SU-DHL-6 (cell line): ENCODE measurements around the gene YKT6.

Experiments used
- H2AFZ ChIP-seq: fragments of 200-600 bp; sonication (generic); 2 replicates; pipeline ENCODE4 v1.6.1; 2014; ENCODE audit warnings: low read depth, mild to moderate bottlenecking, moderate library complexity, mixed read lengths, antibody characterized with exemption, low read length; ENCODE audit not compliant: severe bottlenecking
- H3F3A ChIP-seq: fragments of 200-600 bp; shearing (Covaris generic); 2 replicates; pipeline ENCODE4 v1.6.0; 2016; ENCODE audit warnings: antibody characterized with exemption, mild to moderate bottlenecking; ENCODE audit not compliant: insufficient read depth
- H3K27ac ChIP-seq: fragments of 200-600 bp; sonication (generic); 2 replicates; pipeline ENCODE4 v1.5.1; 2016; ENCODE audit warnings: low read depth, mild to moderate bottlenecking, low read length, moderate library complexity, mixed read lengths
- H3K27me3 ChIP-seq: fragments of 200-600 bp; sonication (generic), shearing (Covaris generic); 2 replicates; pipeline ENCODE4 v1.6.0; 2014; ENCODE audit warnings: mild to moderate bottlenecking, low read length
- H3K36me3 ChIP-seq: fragments of 200-600 bp; sonication (generic); 2 replicates; pipeline ENCODE4 v1.6.1; 2014; ENCODE audit warnings: mild to moderate bottlenecking, low read length, mixed read lengths
- H3K4me2 ChIP-seq: fragments of 300-600, 200-600 bp; shearing (Covaris generic), sonication (generic); 2 replicates; pipeline ENCODE4 v1.6.0; 2014; ENCODE audit warnings: low read length, low read depth, mild to moderate bottlenecking; ENCODE audit not compliant: poor library complexity, severe bottlenecking
- H3K4me3 ChIP-seq: fragments of 200-600 bp; sonication (generic); 2 replicates; pipeline ENCODE4 v1.5.1; 2014; ENCODE audit warnings: antibody characterized with exemption, low read length, mild to moderate bottlenecking, mixed read lengths; ENCODE audit not compliant: insufficient read depth, poor library complexity, severe bottlenecking
- H3K79me2 ChIP-seq: fragments of 200-600 bp; sonication (generic); 2 replicates; pipeline ENCODE4 v1.6.1; 2014; ENCODE audit warnings: mild to moderate bottlenecking, low read length, moderate library complexity; ENCODE audit not compliant: insufficient read depth
- H3K9ac ChIP-seq: fragments of 200-600 bp; sonication (generic); 2 replicates; pipeline ENCODE4 v1.7.0; 2014; ENCODE audit warnings: mild to moderate bottlenecking, low read length
- H3K9me2 ChIP-seq: fragments of 200-600 bp; sonication (generic); replicated peaks from 2 replicates; pipeline ENCODE4 v1.6.1; 2014; ENCODE audit warnings: low read length; ENCODE audit not compliant: insufficient read depth
- H3K9me3 ChIP-seq: fragments of 200-600 bp; sonication (generic); 2 replicates; pipeline ENCODE4 v1.6.1; 2014; ENCODE audit warnings: low read length, mixed read lengths; ENCODE audit not compliant: insufficient read depth
- H4K20me1 ChIP-seq: fragments of 200-600 bp; sonication (generic); 2 replicates; pipeline ENCODE4 v1.6.1; 2014; ENCODE audit warnings: low read depth, mild to moderate bottlenecking, antibody characterized with exemption, low read length, moderate library complexity, mixed read lengths
- CTCF ChIP-seq: fragments of 200-600 bp; sonication (generic); IDR thresholded peaks from one replicate; pipeline ENCODE4 v1.5.1; 2017; ENCODE audit warnings: antibody characterized with exemption, mild to moderate bottlenecking, low read length, moderate library complexity; ENCODE audit not compliant: insufficient read depth, poor library complexity, severe bottlenecking
- EZH2phosphoT487 ChIP-seq: fragments of 200-600 bp; sonication (generic), shearing (Covaris generic); conservative IDR thresholded peaks from 2 replicates; pipeline ENCODE4 v1.6.1; 2018; ENCODE audit warnings: mild to moderate bottlenecking, antibody characterized with exemption, low read length, moderate library complexity, mixed read lengths

The YKT6 gene

GRCh38 chr7:44153948-44154335 is 46.8 kb upstream of the YKT6 start:
- TF ChIP-seq CTCF, result no peak
- no peak for TF ChIP-seq EZH2phosphoT487
- Histone ChIP-seq H3K4me2 (no peak overlapping the region), H3F3A (no peaks in the 10 kb centered on the region), H2AFZ (no peak overlapping the region), H3K9me3 (no peaks in the 10 kb centered on the region), H3K79me2 (no peaks in the 10 kb centered on the region), H3K4me3 (no peak overlapping the region), H3K36me3 (no peaks in the 10 kb centered on the region), H3K9ac (no peak overlapping the region), H3K27me3 (no peaks in the 10 kb centered on the region), H3K27ac (no peak overlapping the region), H3K9me2 (no peaks in the 10 kb centered on the region), H4K20me1 (no peaks in the 10 kb centered on the region)

- Histone ChIP-seq H3K27ac (no peak overlapping the region), H3K27me3 (no peaks in the 10 kb centered on the region), H3K4me3 (no peak overlapping the region), H2AFZ (no peak overlapping the region), H3K79me2 (no peaks in the 10 kb centered on the region), H3K9ac (no peak overlapping the region), H3K4me2 (no peak overlapping the region), H3K9me2 (no peaks in the 10 kb centered on the region), H4K20me1 (no peaks in the 10 kb centered on the region), H3F3A (no peaks in the 10 kb centered on the region), H3K9me3 (no peaks in the 10 kb centered on the region), H3K36me3 (no peaks in the 10 kb centered on the region)
- no peak for TF ChIP-seq EZH2phosphoT487
- TF ChIP-seq CTCF, result no peak
These were observed 46.1 kb upstream of the YKT6 start for GRCh38 chr7:44154703-44155102.

GRCh38 chr7:44155191-44156185 is 45.3 kb upstream of the YKT6 start:
- Histone ChIP-seq H2AFZ (no peak overlapping the region), H3K27me3 (no peaks in the 10 kb centered on the region), H3K79me2 (no peaks in the 10 kb centered on the region), H3K27ac (no peak overlapping the region), H3K4me2 (no peak overlapping the region), H3K9me2 (no peaks in the 10 kb centered on the region), H3K9ac (no peak overlapping the region), H4K20me1 (no peaks in the 10 kb centered on the region), H3K36me3 (no peaks in the 10 kb centered on the region), H3K4me3 (no peak overlapping the region), H3K9me3 (no peaks in the 10 kb centered on the region), H3F3A (no peaks in the 10 kb centered on the region)
- TF ChIP-seq EZH2phosphoT487 (no peak), CTCF (no peak)
